ENCODE results near the gene ERO1A. TPM values are rescaled to one million over a fixed set of nuclear protein-coding genes. Genes with fewer than 3 reads are reported as not detected.

ERO1A gene
- total RNA-seq, 4 donors from 2014 or later, result 21.9 to 46.0 (median 35.6) TPM

DNA sequence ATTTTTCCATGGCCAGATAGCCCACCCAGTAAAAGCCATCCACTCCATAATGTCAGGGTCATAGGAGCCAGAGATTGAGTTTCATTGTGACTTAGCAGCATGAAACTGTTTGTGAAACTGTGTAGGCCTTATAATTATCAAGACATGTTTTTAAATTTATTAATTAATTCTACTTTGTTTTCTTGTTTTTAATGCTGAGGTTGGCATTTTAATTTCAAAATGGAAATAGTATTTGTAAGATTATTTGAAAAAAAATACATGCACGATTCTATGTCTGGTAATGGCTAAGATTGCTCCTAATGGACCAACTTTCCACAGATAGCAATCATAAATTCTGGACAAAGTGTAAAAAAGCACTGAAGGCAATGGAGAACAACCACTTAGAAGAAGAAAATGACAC lies 75.7 kb downstream of the ERO1A start:
- Histone ChIP-seq H3K27me3 (no peaks in the 10 kb centered on the region), H3K27ac (no peak overlapping the region), H3K9me3 (no peaks in the 10 kb centered on the region), H3K36me3 (no peaks in the 10 kb centered on the region), H3K4me1 (no peaks in the 10 kb centered on the region), H3K4me3 (no peak overlapping the region)
- in situ Hi-C loops (cut with MboI; ENCODE audit: low pct_ligation_motif_present in 1 of 4, low pct_unique_long_range_greater_than_20kb in 1 of 4, low sequenced_read_pairs in 3 of 4) (no loop called here), intact Hi-C loops (cut with DNase I; ENCODE audit: low total_unique reads) (no loop called here)
- 88 to 100% methylated on average over 1 of the region's 1 CpG for WGBS, 2 donors (ENCODE audit: low coverage in 1 of 2)
- DNase-seq, result no peak
- TF ChIP-seq, protein P1, sequence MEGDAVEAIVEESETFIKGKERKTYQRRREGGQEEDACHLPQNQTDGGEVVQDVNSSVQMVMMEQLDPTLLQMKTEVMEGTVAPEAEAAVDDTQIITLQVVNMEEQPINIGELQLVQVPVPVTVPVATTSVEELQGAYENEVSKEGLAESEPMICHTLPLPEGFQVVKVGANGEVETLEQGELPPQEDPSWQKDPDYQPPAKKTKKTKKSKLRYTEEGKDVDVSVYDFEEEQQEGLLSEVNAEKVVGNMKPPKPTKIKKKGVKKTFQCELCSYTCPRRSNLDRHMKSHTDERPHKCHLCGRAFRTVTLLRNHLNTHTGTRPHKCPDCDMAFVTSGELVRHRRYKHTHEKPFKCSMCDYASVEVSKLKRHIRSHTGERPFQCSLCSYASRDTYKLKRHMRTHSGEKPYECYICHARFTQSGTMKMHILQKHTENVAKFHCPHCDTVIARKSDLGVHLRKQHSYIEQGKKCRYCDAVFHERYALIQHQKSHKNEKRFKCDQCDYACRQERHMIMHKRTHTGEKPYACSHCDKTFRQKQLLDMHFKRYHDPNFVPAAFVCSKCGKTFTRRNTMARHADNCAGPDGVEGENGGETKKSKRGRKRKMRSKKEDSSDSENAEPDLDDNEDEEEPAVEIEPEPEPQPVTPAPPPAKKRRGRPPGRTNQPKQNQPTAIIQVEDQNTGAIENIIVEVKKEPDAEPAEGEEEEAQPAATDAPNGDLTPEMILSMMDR (IDR thresholded peaks at IDR 0.05), result no peak
- no peak for TF ChIP-seq POLR2AphosphoS5 (IDR thresholded peaks at IDR 0.05)
- TF ChIP-seq POLR2A (IDR thresholded peaks at IDR 0.05), result no peak
- no peak for TF ChIP-seq EP300 (IDR thresholded peaks at IDR 0.05; ENCODE audit: low read depth)

DNA sequence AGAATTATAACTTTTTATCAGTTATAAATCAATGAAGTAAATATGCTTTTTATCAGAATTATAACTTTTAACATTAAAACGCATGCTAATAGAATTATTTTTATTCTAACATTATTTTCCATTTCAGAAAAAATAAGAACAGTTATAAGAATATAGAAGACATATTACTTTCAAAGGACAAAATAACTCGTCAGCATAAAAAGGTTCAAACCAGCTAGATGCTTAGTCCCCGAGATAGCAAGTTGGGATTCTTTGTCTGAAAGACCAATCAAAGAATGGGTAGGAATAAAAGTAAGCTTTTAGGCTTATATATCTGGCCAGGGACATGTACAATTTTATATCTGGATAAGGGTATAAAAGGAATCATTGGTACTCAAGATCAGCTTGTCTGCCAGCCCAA lies 76.8 kb downstream of the ERO1A start:
- Histone ChIP-seq H3K27ac (no peak overlapping the region), H3K36me3 (no peaks in the 10 kb centered on the region), H3K27me3 (no peaks in the 10 kb centered on the region), H3K4me3 (no peak overlapping the region), H3K9me3 (no peaks in the 10 kb centered on the region), H3K4me1 (no peaks in the 10 kb centered on the region)
- in situ Hi-C loops (cut with MboI; ENCODE audit: low pct_ligation_motif_present in 1 of 4, low pct_unique_long_range_greater_than_20kb in 1 of 4, low sequenced_read_pairs in 3 of 4) (no loop called here), intact Hi-C loops (cut with DNase I; ENCODE audit: low total_unique reads) (no loop called here)
- DNase-seq, result no peak
- TF ChIP-seq, protein P1 (IDR thresholded peaks at IDR 0.05), result no peak
- no peak for TF ChIP-seq POLR2AphosphoS5 (IDR thresholded peaks at IDR 0.05)
- TF ChIP-seq EP300 (IDR thresholded peaks at IDR 0.05; ENCODE audit: low read depth), result no peak
- no peak for TF ChIP-seq POLR2A (IDR thresholded peaks at IDR 0.05)
- 85 to 94% methylated on average over 3 of the region's 3 CpGs for WGBS, 2 donors (ENCODE audit: low coverage in 1 of 2)

DNA sequence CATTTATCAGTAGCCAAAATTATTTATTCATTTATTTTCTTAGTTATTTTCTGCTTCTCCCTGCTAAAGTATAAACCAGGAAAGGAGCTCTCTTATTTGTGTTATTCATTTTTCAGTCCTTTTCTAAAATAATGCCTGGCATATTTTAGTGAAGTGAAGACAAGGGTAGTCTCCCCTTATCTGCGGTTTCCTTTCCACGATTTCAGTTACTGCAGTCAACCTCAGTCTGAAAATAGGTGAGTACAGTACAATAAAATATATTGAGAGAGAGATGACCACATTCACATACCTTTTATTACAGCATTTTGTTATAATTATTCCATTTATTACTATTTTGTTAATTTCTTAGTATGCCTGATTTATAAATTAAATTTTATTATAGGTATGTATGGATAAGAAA lies 85.2 kb downstream of the ERO1A start:
- Histone ChIP-seq H3K27me3 (no peaks in the 10 kb centered on the region), H3K27ac (no peak overlapping the region), H3K36me3 (no peaks in the 10 kb centered on the region), H3K4me1 (no peaks in the 10 kb centered on the region), H3K9me3 (no peaks in the 10 kb centered on the region), H3K4me3 (no peak overlapping the region)
- TF ChIP-seq POLR2AphosphoS5 (IDR thresholded peaks at IDR 0.05) (no peak), POLR2A (IDR thresholded peaks at IDR 0.05) (no peak)
- TF ChIP-seq, protein P1 (IDR thresholded peaks at IDR 0.05), result no peak
- no peak for DNase-seq
- WGBS, 2 donors (ENCODE audit: low coverage in 1 of 2), result 97 to 98% methylated on average over 2 of the region's 2 CpGs
- in situ Hi-C loops (cut with MboI; ENCODE audit: low pct_ligation_motif_present in 1 of 4, low pct_unique_long_range_greater_than_20kb in 1 of 4, low sequenced_read_pairs in 3 of 4), result no loop called here
- intact Hi-C loops (cut with DNase I; ENCODE audit: low total_unique reads), result no loop called here

DNA sequence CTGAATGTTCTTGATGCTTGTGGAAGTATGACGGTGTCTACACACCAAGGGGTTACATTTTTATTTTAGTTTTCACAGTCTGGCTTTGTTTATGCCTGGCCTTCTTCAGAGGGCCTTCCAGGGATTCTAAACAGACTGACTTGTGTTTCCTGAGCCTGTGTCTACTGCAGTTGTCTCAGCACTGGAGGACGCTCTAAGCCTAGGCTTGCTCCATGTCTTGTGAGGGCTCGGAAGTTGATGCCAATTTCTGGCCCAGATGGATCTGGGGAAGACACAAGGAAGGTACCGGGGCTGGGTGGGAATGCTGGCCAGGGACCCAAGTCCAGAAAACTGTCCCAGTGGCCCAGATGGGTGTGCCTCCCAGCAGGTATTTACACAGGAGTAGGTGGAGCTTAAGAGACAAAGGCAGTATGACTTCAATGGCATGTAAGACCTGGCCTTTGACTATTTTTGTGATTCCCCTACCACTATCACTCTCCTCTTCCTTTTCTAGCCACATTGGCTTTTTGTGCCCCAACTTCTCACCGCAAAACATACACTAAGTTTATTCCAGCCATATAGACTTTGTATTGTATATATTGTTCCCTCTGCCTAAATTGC lies 85.8 kb downstream of the ERO1A start:
- DNase-seq, result no peak
- H3K4me3 ChIP-seq, result no peak overlapping the region
- no peak for TF ChIP-seq POLR2AphosphoS5 (IDR thresholded peaks at IDR 0.05)
- TF ChIP-seq, protein P1 (IDR thresholded peaks at IDR 0.05), result no peak
- in situ Hi-C loops (cut with MboI; ENCODE audit: low pct_ligation_motif_present in 1 of 4, low pct_unique_long_range_greater_than_20kb in 1 of 4, low sequenced_read_pairs in 3 of 4) (no loop called here), intact Hi-C loops (cut with DNase I; ENCODE audit: low total_unique reads) (no loop called here)
- H3K27me3 ChIP-seq, result no peaks in the 10 kb centered on the region
- no peak overlapping the region for H3K27ac ChIP-seq
- no peaks in the 10 kb centered on the region for H3K36me3 ChIP-seq
- 75 to 86% methylated on average over 2 to 5 of the region's 5 CpGs for WGBS, 2 donors (ENCODE audit: low coverage in 1 of 2)
- no peaks in the 10 kb centered on the region for H3K4me1 ChIP-seq
- no peaks in the 10 kb centered on the region for H3K9me3 ChIP-seq

Data from transverse colon (tissue), 4 donors.